PC-3 (cell line): ENCODE results near the gene AMER3. TPM values are rescaled to one million over a fixed set of nuclear protein-coding genes. Genes with fewer than 3 reads are reported as not detected.
A peak's percentile ranks its signal among the peaks of the same experiment; 100 is the strongest.
"Not testable (repeated sequence)": the region's sequence is repeated elsewhere in the genome, so short reads cannot be mapped to it uniquely, and the experiment has no call there.

ENCODE experiments used
- ATAC-seq: fragments of 200-7000 bp; cut with Tn5 transposase; 2 replicates; pipeline ENCODE4 v1.9.1; 2020; ENCODE audit warnings: mild to moderate bottlenecking, moderate library complexity
- Bru-seq: library from RNA; stranded (reverse); fragments of 400-500 nt; gene quantifications from one replicate; lab custom pipeline; 2021; lab: Mats Ljungman, UMichigan
- BruChase-seq, 2 experiments: library from RNA; stranded (reverse); fragments of 400-500 nt; gene quantifications; one replicate each; lab custom pipeline; 2021; lab: Mats Ljungman, UMichigan
- BruUV-seq: library from RNA; stranded (reverse); fragments of 400-500 nt; replicated peaks from 2 replicates; lab custom pipeline; 2021; lab: Mats Ljungman, UMichigan
- CTCF ChIA-PET: fragments of 300-600 bp; sonication (Branson Sonifier 250); formaldehyde crosslinking; loops from one replicate; lab custom pipeline; 2022; ENCODE audit warnings: antibody characterized with exemption; lab: Charles Lee
- POLR2A ChIA-PET: fragments of 300-600 bp; sonication (Branson Sonifier 250); formaldehyde crosslinking; loops from one replicate; lab custom pipeline; 2022; ENCODE audit warnings: antibody characterized with exemption; ENCODE audit not compliant: unreplicated experiment; lab: Charles Lee
- DNase-seq: peaks from one replicate; pipeline ENCODE4 v3.0.0-alpha.2; 2015
- H2AFZ ChIP-seq: fragments of 300-600 bp; sonication (generic); 2 replicates; pipeline ENCODE4 v1.6.0; 2016; ENCODE audit warnings: antibody characterized with exemption, low read length
- H3F3A ChIP-seq: fragments of 300-600 bp; sonication (generic); one replicate; pipeline ENCODE4 v1.6.0; 2017; ENCODE audit warnings: antibody characterized with exemption, low read length, control low read depth, mild to moderate bottlenecking; ENCODE audit not compliant: unreplicated experiment
- H3K27ac ChIP-seq: fragments of 300-600 bp; sonication (generic); 2 replicates; pipeline ENCODE4 v1.5.1; 2016; ENCODE audit warnings: mild to moderate bottlenecking, low read length
- H3K27me3 ChIP-seq: fragments of 300-600 bp; sonication (generic); 2 replicates; pipeline ENCODE4 v1.6.1; 2016; ENCODE audit warnings: low read length, mixed read lengths
- H3K36me3 ChIP-seq: fragments of 300-600 bp; sonication (generic); 2 replicates; pipeline ENCODE4 v1.6.1; 2016; ENCODE audit warnings: low read depth, mixed run types, low read length, mixed read lengths
- H3K4me1 ChIP-seq: fragments of 300-600 bp; sonication (generic); 2 replicates; pipeline ENCODE4 v1.5.1; 2016; ENCODE audit warnings: low read length; ENCODE audit not compliant: insufficient read depth
- H3K4me2 ChIP-seq: fragments of 300-600 bp; sonication (generic); 2 replicates; pipeline ENCODE4 v1.6.0; 2016; ENCODE audit warnings: low read length
- H3K4me3 ChIP-seq: fragments of 300-600 bp; sonication (generic); 2 replicates; pipeline ENCODE4 v1.5.1; 2016; ENCODE audit warnings: mild to moderate bottlenecking, low read length, mixed read lengths
- H3K79me2 ChIP-seq: fragments of 300-600 bp; sonication (generic); 2 replicates; pipeline ENCODE4 v1.6.1; 2017; ENCODE audit warnings: low read length, mixed read lengths
- H3K9ac ChIP-seq: fragments of 300-600 bp; sonication (generic); 2 replicates; pipeline ENCODE4 v1.6.0; 2016; ENCODE audit warnings: mild to moderate bottlenecking, low read length
- H3K9me2 ChIP-seq: fragments of 300-600 bp; sonication (generic); replicated peaks from 2 replicates; pipeline ENCODE4 v1.6.1; 2016; ENCODE audit warnings: mixed run types, low read length, mixed read lengths
- H3K9me3 ChIP-seq: fragments of 300-600 bp; sonication (generic); 2 replicates; pipeline ENCODE4 v1.6.1; 2016; ENCODE audit warnings: low read length, mixed read lengths
- H4K20me1 ChIP-seq: fragments of 300-600 bp; sonication (generic); 2 replicates; pipeline ENCODE4 v1.6.1; 2016; ENCODE audit warnings: low read length, mixed read lengths
- CTCF ChIP-seq: fragments of 300-600 bp; sonication (generic); conservative IDR thresholded peaks from 2 replicates; pipeline ENCODE4 v1.5.1; 2017; ENCODE audit warnings: antibody characterized with exemption, low read depth, mild to moderate bottlenecking, low read length
- EZH2 ChIP-seq: fragments of 300-600 bp; sonication (generic); IDR thresholded peaks from one replicate; pipeline ENCODE4 v1.6.1; 2017; ENCODE audit warnings: antibody characterized with exemption, mild to moderate bottlenecking, low read length; ENCODE audit not compliant: unreplicated experiment
- EZH2phosphoT487 ChIP-seq: fragments of 300-600 bp; sonication (generic); IDR thresholded peaks from 2 replicates; pipeline ENCODE4 v1.6.1; 2018; ENCODE audit warnings: mild to moderate bottlenecking, antibody characterized with exemption, low read length, borderline replicate concordance
- intact Hi-C: fragments of 100-400 bp; cut with micrococcal nuclease; formaldehyde crosslinking; loops from 2 replicates; pipeline ENCODE4 v1.9.0; 2023
- long read RNA-seq: library from polyadenylated mRNA; unstranded; transcript quantifications from one replicate; pipeline ENCODE4 v2.0.0, GENCODE V29; 2021; ENCODE audit not compliant: unreplicated experiment
- total RNA-seq: library from RNA; depleted of rRNA; stranded (reverse); fragments of >200 nt; gene quantifications from 2 replicates; pipeline ENCODE4 v1.2.3, GENCODE V29; 2014; rRNA removed

Gene AMER3
- total RNA-seq (not detected in 2 replicates), Bru-seq, nascent RNA (not detected), BruChase-seq, experiment 1, labeled RNA remaining after a 6-hour chase (not detected), BruChase-seq, experiment 2, labeled RNA remaining after a 2-hour chase (not detected)
- long read RNA-seq, result 0 reads

- H3K4me2 ChIP-seq, result peak within 1 kb of the TSS; percentile 54; the same call in 1 of the 2 replicates
- H3K9me2 ChIP-seq, result no peaks in the 10 kb centered on the region
- H2AFZ ChIP-seq, result no peak within 1 kb of the TSS
- BruUV-seq, result no TSS peak
- no peaks in the 10 kb centered on the region for H3K36me3 ChIP-seq
- intact Hi-C loops, result no loop called here
- no peaks in the 10 kb centered on the region for H3F3A ChIP-seq
- H3K9ac ChIP-seq, result no peak within 1 kb of the TSS
- no peaks in the 10 kb centered on the region for H3K9me3 ChIP-seq
- ChIA-PET CTCF (no interaction called here), POLR2A (no interaction called here)
- H3K4me1 ChIP-seq, result no peaks in the 10 kb centered on the region
- H3K4me3 ChIP-seq, result no peak within 1 kb of the TSS
- TF ChIP-seq EZH2phosphoT487, result no peak
- no peak for TF ChIP-seq CTCF
- no peak for TF ChIP-seq EZH2
- H4K20me1 ChIP-seq, result no peaks in the 10 kb centered on the region
- peaks cover 75% of the 10 kb centered on the region for H3K27me3 ChIP-seq
- H3K27ac ChIP-seq, result no peak within 1 kb of the TSS
- DNase-seq (no peak), ATAC-seq (peak; percentile 20; the same call in 1 of the 2 replicates)
- H3K79me2 ChIP-seq, result no peaks in the 10 kb centered on the region
These were observed at the start of gene AMER3 for GRCh38 chr2:130755256-130756052. Gene AMER3, plus strand, starts transcription at chr2:130755540. Its CDS starts 6,533 bp downstream, at chr2:130762073.

GRCh38 chr2:130714795-130715194 is 40.5 kb upstream of the AMER3 start:
- not testable (repeated sequence) for H2AFZ ChIP-seq

GRCh38 chr2:130720036-130720435 is 35.3 kb upstream of the AMER3 start:
- no peaks in the 10 kb centered on the region for H4K20me1 ChIP-seq
- H3K36me3 ChIP-seq, result no peaks in the 10 kb centered on the region
- H3K4me2 ChIP-seq, result no peak overlapping the region
- no peak overlapping the region for H3K27ac ChIP-seq
- no peak for DNase-seq
- ATAC-seq, result no peak
- TF ChIP-seq CTCF, result no peak
- ChIA-PET CTCF (no interaction called here), POLR2A (no interaction called here)
- no TSS peak for BruUV-seq
- no peaks in the 10 kb centered on the region for H3K79me2 ChIP-seq
- no peak overlapping the region for H2AFZ ChIP-seq
- H3F3A ChIP-seq, result no peaks in the 10 kb centered on the region
- no peak overlapping the region for H3K4me3 ChIP-seq
- no peak overlapping the region for H3K9ac ChIP-seq
- no peaks in the 10 kb centered on the region for H3K9me2 ChIP-seq
- no peaks in the 10 kb centered on the region for H3K4me1 ChIP-seq
- intact Hi-C loops, result no loop called here
- H3K27me3 ChIP-seq, result peaks cover 14% of the 10 kb centered on the region
- no peaks in the 10 kb centered on the region for H3K9me3 ChIP-seq

More at GRCh38 chr2:130714795-130715194, 40.5 kb upstream of the AMER3 start:
- H3K36me3 ChIP-seq, H4K20me1 ChIP-seq, H3K79me2 ChIP-seq, H3K9me2 ChIP-seq, intact Hi-C loops, H3K27me3 ChIP-seq, BruUV-seq, H3K9me3 ChIP-seq, H3K4me3 ChIP-seq, H3K4me2 ChIP-seq, CTCF ChIA-PET, H3K27ac ChIP-seq, H3F3A ChIP-seq, H3K9ac ChIP-seq, H3K4me1 ChIP-seq, DNase-seq, POLR2A ChIA-PET, ATAC-seq: not testable (repeated sequence)
